ENCODE results near the gene LEP. TPM values are rescaled to one million over a fixed set of nuclear protein-coding genes. Genes with fewer than 3 reads are reported as not detected.

Gene LEP
- total and polyA plus RNA-seq, 9 of the 15 experiments (the other 6 are each of a cell fraction or from before 2014, with no cell fraction given) = not detected

DNA sequence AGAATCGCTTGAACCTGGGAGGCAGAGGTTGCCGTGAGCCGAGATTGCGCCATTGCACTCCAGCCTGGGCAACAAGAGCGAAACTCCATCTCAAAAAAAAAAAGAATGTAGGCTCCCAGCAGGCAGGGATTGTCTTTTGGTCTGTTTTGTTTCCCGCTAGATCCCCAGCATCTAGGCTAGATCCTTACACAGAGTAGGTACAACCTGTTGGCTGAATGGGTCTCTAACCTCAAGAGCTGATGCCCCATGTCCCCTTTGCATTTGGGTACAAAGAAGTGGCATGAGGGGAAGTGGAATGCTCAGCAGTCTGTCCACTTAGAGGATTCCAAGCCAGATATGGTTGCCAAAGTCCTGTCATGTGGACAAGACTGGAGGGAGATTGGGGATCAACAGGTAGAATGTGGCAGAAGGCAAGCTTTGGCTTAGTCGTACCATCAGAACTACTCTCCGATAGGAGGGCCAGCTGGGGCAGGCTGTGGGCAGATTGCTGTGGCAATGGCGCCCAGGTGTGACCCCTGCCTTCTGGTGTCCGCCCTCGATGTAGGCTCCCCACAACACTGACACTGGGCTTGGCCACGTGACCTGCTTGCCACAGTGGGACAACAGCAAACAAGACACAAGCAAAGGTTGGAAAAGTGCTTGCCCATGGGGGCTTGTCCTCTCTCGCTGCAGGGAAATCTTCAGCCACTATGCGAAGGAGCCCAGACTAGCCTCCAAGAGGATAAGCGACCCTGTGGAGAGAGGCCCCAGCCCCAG, 21.4 kb downstream of the LEP start (continued):
- TF ChIP-seq, protein P1, sequence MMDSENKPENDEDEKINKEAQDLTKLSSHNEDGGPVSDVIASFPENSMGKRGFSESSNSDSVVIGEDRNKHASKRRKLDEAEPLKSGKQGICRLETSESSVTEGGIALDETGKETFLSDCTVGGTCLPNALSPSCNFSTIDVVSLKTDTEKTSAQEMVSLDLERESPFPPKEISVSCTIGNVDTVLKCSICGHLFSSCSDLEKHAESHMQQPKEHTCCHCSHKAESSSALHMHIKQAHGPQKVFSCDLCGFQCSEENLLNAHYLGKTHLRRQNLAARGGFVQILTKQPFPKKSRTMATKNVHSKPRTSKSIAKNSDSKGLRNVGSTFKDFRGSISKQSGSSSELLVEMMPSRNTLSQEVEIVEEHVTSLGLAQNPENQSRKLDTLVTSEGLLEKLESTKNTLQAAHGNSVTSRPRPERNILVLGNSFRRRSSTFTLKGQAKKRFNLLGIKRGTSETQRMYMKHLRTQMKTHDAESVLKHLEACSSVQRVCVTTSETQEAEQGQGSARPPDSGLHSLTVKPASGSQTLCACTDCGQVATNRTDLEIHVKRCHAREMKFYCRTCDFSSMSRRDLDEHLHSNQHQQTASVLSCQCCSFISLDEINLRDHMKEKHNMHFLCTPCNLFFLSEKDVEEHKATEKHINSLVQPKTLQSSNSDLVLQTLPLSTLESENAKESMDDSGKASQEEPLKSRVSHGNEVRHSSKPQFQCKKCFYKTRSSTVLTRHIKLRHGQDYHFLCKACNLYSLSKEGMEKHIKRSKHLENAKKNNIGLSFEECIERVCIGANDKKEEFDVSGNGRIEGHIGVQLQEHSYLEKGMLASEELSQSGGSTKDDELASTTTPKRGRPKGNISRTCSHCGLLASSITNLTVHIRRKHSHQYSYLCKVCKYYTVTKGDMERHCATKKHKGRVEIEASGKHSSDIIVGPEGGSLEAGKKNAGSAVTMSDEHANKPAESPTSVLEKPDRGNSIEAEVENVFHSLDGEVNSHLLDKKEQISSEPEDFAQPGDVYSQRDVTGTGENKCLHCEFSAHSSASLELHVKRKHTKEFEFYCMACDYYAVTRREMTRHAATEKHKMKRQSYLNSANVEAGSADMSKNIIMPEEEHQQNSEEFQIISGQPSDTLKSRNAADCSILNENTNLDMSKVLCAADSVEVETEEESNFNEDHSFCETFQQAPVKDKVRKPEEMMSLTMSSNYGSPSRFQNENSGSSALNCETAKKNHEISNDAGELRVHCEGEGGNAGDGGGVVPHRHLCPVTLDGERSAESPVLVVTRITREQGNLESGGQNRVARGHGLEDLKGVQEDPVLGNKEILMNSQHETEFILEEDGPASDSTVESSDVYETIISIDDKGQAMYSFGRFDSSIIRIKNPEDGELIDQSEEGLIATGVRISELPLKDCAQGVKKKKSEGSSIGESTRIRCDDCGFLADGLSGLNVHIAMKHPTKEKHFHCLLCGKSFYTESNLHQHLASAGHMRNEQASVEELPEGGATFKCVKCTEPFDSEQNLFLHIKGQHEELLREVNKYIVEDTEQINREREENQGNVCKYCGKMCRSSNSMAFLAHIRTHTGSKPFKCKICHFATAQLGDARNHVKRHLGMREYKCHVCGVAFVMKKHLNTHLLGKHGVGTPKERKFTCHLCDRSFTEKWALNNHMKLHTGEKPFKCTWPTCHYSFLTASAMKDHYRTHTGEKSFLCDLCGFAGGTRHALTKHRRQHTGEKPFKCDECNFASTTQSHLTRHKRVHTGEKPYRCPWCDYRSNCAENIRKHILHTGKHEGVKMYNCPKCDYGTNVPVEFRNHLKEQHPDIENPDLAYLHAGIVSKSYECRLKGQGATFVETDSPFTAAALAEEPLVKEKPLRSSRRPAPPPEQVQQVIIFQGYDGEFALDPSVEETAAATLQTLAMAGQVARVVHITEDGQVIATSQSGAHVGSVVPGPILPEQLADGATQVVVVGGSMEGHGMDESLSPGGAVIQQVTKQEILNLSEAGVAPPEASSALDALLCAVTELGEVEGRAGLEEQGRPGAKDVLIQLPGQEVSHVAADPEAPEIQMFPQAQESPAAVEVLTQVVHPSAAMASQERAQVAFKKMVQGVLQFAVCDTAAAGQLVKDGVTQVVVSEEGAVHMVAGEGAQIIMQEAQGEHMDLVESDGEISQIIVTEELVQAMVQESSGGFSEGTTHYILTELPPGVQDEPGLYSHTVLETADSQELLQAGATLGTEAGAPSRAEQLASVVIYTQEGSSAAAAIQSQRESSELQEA (IDR thresholded peaks at IDR 0.05; ENCODE audit: low read depth) = no peak
- TF ChIP-seq, protein P2, sequence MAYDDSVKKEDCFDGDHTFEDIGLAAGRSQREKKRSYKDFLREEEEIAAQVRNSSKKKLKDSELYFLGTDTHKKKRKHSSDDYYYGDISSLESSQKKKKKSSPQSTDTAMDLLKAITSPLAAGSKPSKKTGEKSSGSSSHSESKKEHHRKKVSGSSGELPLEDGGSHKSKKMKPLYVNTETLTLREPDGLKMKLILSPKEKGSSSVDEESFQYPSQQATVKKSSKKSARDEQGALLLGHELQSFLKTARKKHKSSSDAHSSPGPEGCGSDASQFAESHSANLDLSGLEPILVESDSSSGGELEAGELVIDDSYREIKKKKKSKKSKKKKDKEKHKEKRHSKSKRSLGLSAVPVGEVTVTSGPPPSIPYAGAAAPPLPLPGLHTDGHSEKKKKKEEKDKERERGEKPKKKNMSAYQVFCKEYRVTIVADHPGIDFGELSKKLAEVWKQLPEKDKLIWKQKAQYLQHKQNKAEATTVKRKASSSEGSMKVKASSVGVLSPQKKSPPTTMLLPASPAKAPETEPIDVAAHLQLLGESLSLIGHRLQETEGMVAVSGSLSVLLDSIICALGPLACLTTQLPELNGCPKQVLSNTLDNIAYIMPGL (CRISPR knock-in tag; IDR thresholded peaks at IDR 0.05) = no peak
- TF ChIP-seq, protein P3, sequence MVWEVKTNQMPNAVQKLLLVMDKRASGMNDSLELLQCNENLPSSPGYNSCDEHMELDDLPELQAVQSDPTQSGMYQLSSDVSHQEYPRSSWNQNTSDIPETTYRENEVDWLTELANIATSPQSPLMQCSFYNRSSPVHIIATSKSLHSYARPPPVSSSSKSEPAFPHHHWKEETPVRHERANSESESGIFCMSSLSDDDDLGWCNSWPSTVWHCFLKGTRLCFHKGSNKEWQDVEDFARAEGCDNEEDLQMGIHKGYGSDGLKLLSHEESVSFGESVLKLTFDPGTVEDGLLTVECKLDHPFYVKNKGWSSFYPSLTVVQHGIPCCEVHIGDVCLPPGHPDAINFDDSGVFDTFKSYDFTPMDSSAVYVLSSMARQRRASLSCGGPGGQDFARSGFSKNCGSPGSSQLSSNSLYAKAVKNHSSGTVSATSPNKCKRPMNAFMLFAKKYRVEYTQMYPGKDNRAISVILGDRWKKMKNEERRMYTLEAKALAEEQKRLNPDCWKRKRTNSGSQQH (CRISPR knock-in tag; IDR thresholded peaks at IDR 0.05) = no peak
- TF ChIP-seq ZNF644 (tag; IDR thresholded peaks at IDR 0.05; ENCODE audit: low read depth) (no peak), ZNF263 (CRISPR knock-in tag; IDR thresholded peaks at IDR 0.05; ENCODE audit: borderline replicate concordance) (no peak), KDM1A (IDR thresholded peaks at IDR 0.05) (no peak), MAFK (IDR thresholded peaks at IDR 0.05; ENCODE audit: low read length) (no peak), SMARCE1 (IDR thresholded peaks at IDR 0.05) (no peak), RAD51 (IDR thresholded peaks at IDR 0.05; ENCODE audit: borderline replicate concordance, low read depth) (peak; percentile 66), XRCC4 (IDR thresholded peaks at IDR 0.05; ENCODE audit: extremely low read depth, insufficient read depth, insufficient read length) (no peak)
- TF ChIP-seq, protein P4, sequence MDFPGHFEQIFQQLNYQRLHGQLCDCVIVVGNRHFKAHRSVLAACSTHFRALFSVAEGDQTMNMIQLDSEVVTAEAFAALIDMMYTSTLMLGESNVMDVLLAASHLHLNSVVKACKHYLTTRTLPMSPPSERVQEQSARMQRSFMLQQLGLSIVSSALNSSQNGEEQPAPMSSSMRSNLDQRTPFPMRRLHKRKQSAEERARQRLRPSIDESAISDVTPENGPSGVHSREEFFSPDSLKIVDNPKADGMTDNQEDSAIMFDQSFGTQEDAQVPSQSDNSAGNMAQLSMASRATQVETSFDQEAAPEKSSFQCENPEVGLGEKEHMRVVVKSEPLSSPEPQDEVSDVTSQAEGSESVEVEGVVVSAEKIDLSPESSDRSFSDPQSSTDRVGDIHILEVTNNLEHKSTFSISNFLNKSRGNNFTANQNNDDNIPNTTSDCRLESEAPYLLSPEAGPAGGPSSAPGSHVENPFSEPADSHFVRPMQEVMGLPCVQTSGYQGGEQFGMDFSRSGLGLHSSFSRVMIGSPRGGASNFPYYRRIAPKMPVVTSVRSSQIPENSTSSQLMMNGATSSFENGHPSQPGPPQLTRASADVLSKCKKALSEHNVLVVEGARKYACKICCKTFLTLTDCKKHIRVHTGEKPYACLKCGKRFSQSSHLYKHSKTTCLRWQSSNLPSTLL (IDR thresholded peaks at IDR 0.05) = no peak
- TF ChIP-seq, protein P5, sequence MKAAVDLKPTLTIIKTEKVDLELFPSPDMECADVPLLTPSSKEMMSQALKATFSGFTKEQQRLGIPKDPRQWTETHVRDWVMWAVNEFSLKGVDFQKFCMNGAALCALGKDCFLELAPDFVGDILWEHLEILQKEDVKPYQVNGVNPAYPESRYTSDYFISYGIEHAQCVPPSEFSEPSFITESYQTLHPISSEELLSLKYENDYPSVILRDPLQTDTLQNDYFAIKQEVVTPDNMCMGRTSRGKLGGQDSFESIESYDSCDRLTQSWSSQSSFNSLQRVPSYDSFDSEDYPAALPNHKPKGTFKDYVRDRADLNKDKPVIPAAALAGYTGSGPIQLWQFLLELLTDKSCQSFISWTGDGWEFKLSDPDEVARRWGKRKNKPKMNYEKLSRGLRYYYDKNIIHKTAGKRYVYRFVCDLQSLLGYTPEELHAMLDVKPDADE (conservative IDR thresholded peaks at IDR 0.05; ENCODE audit: control insufficient read depth, low read depth, low read length) = no peak
